Smooth muscle cell of bladder (primary cell): Measurements from ENCODE around the gene LTA. TPM values are rescaled to one million over a fixed set of nuclear protein-coding genes. Genes with fewer than 3 reads are reported as not detected.

Experiments
- total RNA-seq: library from RNA; depleted of rRNA; stranded (reverse); fragments of >200 nt; gene quantifications from 2 replicates; pipeline ENCODE4 v1.2.3, GENCODE V29; 2014

The LTA gene, protein sequence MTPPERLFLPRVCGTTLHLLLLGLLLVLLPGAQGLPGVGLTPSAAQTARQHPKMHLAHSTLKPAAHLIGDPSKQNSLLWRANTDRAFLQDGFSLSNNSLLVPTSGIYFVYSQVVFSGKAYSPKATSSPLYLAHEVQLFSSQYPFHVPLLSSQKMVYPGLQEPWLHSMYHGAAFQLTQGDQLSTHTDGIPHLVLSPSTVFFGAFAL
- total RNA-seq, result not detected in 2 replicates

GRCh38 chr6:31572041-31572911 lies at the start of gene LTA:
Gene LTA, plus strand, starts transcription at chr6:31572289. Its CDS starts 454 bp downstream, at chr6:31572743.

DNA sequence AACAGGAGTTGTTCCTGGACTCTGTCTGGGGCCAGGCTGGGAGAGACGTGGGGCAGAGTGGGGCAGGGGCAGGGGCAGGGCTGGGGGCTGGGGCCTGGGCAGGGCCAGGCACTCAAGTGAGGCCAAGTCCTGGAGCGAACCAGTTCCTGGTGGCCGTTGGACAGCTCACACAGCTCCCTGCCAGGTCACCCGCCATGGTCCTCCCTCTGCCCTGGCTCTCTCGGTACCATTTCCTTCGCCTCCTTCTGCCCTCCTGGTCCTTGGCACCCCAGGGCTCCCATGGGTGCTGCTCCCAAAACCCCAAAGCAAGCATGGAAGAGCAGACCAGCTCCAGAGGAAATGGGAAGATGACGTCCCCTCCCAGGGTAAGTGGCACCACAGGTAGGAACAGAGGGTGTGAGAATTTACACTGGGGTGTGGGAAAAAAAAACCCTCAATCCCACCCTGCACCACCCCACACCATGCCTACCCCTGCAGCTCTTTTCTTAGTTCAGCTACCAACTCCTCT lies 43.2 kb upstream of the LTA start, which contains the start of gene MCCD1:
Gene MCCD1, plus strand, starts transcription at position 142 of the 508 bp plus-strand sequence. Its CDS starts 53 bp downstream, at position 195.

DNA sequence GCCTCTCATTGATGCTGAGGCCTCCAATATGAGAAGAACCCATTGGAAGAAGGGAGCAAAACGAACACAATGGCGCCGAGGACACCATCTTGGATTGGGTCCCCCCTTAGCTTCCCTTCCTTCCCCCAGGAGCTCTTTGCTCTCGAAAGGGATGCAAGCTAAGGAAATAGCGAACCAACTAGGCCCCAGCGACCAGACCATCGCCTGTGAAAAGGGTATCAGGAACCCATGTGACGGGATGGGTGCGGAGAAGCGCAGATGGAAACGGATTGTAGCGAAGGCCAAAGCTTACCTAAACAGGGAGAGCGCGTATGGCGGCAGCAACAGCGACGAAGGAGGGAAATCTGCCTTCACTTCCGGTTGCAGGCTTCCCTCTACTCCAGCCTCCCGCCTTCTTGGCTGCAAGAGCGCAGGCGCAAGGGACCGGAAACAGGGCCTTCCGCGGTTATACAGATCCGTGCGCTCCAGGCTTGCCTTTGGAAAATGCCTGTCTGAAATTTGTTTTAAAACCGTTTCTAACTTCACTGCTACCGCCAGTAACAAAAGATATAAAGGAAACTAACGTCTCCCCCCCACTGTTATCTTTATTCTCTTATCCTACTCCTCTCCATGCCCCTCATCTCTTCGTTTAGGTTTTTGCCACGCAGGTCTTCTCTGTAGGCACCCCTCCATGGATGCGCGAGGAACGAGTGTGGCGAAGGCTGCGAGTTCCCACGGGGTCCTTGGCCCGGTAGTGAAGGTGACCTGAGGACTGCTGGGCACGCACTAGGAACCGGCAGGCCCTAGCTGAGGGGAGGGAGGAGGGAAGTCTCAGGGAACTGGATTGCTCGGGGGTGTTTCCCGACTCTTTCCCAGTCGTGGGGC lies 30.2 kb upstream of the LTA start, which contains the start of gene DDX39B:
Gene DDX39B, minus strand, starts transcription at position 346 of the 864 bp plus-strand sequence. CDS start 1,471 bp downstream, outside the sequence.

DNA sequence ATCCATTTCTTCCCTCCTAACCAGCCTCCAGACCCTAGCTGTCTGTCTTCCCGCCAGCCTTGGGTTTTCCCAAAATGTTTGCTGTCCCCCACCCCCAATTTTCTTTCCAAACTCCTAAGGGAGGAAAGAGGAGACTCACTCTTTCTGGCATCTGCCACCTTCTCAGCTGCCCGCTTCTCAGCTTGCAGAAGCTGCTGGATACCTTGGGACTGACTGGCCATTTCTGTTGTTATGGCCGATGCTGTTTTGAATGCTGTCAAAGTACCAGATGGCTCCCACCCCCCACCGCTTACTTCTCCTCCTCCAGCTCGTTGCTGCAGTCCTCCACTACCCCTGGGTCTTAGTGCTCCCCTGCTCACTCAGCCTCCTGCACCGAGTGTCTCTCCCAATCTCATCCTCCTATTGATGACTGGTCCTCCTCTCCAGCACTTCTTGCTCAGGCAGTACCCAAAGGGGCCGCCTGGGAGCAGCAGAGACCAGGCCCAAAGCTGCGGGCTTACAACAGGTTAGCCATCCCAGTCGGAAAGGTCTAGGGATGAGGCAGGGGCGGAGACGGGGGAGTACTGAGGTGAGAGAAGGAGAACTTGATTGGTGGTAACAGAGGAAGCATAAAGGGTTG lies 25.6 kb upstream of the LTA start, which contains the start of gene ATP6V1G2:
Gene ATP6V1G2, minus strand, starts transcription at position 270 of the 619 bp plus-strand sequence. Its CDS starts 49 bp downstream, at position 221.

GRCh38 chr6:31546958-31547726 lies 24.9 kb upstream of the LTA start, which contains the start of gene NFKBIL1:
Gene NFKBIL1, plus strand, starts transcription at chr6:31547608. Its CDS starts 87 bp downstream, at chr6:31547695.

DNA sequence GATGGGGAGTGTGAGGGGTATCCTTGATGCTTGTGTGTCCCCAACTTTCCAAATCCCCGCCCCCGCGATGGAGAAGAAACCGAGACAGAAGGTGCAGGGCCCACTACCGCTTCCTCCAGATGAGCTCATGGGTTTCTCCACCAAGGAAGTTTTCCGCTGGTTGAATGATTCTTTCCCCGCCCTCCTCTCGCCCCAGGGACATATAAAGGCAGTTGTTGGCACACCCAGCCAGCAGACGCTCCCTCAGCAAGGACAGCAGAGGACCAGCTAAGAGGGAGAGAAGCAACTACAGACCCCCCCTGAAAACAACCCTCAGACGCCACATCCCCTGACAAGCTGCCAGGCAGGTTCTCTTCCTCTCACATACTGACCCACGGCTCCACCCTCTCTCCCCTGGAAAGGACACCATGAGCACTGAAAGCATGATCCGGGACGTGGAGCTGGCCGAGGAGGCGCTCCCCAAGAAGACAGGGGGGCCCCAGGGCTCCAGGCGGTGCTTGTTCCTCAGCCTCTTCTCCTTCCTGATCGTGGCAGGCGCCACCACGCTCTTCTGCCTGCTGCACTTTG lies 3.3 kb downstream of the LTA start, which contains the start of gene TNF:
Gene TNF, plus strand, starts transcription at position 231 of the 567 bp plus-strand sequence. Its CDS starts 177 bp downstream, at position 408.

DNA sequence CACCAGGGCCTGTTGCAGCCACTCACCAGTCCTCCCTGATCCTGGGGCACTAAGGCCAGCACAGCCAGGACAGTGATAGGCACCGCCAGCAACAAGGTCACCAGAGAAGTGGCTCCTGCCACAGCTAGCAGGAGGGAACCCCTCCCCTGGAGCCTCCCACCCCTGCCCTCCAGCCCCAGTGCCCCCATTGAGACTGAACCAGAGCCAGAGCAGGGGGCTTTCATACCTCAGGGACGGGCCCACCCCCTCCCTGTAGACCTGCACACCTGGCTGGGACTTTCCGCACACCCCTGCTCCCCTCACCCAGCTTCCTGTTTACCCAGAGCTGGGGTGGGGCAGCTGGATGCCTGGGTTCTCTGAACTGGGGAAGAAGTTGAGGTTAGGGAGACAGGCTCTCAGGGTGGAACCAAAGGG lies 10.1 kb downstream of the LTA start, which contains the start of gene LTB:
Gene LTB, minus strand, starts transcription at position 195 of the 414 bp plus-strand sequence. Its CDS starts 7 bp downstream, at position 188.

GRCh38 chr6:31586008-31586407 lies 13.9 kb downstream of the LTA start, which contains the start of gene LST1:
Gene LST1, plus strand, starts transcription at chr6:31586277. Its CDS starts 1,023 bp downstream, at chr6:31587300.

GRCh38 chr6:31614684-31615578 lies 42.8 kb downstream of the LTA start, which contains the start of gene AIF1:
Gene AIF1, plus strand, starts transcription at chr6:31615234. Its CDS starts 96 bp downstream, at chr6:31615330.

GRCh38 chr6:31620586-31621319 lies 48.7 kb downstream of the LTA start, which contains the start of gene PRRC2A:
Gene PRRC2A, plus strand, starts transcription at chr6:31620715. Its CDS starts 2,075 bp downstream, at chr6:31622790.

Other genes starting within 250 kb of the LTA start
- 113 and 123 TPM in 2 replicates for gene HLA-B, start 215.1 kb upstream of the LTA start, total RNA-seq
- 76.7 and 80.9 TPM in 2 replicates for gene MICA, start 168.7 kb upstream of the LTA start, total RNA-seq
- 8.2 and 8.4 TPM in 2 replicates for gene MICB, start 74.1 kb upstream of the LTA start, total RNA-seq
- gene MCCD1, start 43.3 kb upstream of the LTA start, total RNA-seq, result not detected in 2 replicates
- gene DDX39B, start 30.3 kb upstream of the LTA start, total RNA-seq, result 317 and 461 TPM in 2 replicates
- 4.8 and 5.0 TPM in 2 replicates for gene ATP6V1G2, start 25.7 kb upstream of the LTA start, total RNA-seq
- 27.3 and 31.5 TPM in 2 replicates for gene NFKBIL1, start 24.7 kb upstream of the LTA start, total RNA-seq
- gene TNF, start 3.3 kb downstream of the LTA start, total RNA-seq, result not detected in 2 replicates
- not detected in 2 replicates for gene LTB, start 10.1 kb downstream of the LTA start, total RNA-seq
- gene LST1, start 14.0 kb downstream of the LTA start, total RNA-seq, result not detected in 2 replicates
- not detected in 2 replicates for gene NCR3, start 20.7 kb downstream of the LTA start, total RNA-seq
- gene AIF1, start 42.9 kb downstream of the LTA start, total RNA-seq, result not detected in 2 replicates
- 18.6 and 21.4 TPM in 2 replicates for gene PRRC2A, start 48.4 kb downstream of the LTA start, total RNA-seq
- gene BAG6, start 80.4 kb downstream of the LTA start, total RNA-seq, result 64.6 and 88.0 TPM in 2 replicates
- gene APOM, start 83.6 kb downstream of the LTA start, total RNA-seq, result 1.3 and 2.8 TPM in 2 replicates
- gene C6orf47, start 88.5 kb downstream of the LTA start, total RNA-seq, result 17.9 and 23.8 TPM in 2 replicates
- 13.4 and 14.3 TPM in 2 replicates for gene GPANK1, start 92.7 kb downstream of the LTA start, total RNA-seq
- gene CSNK2B, start 93.8 kb downstream of the LTA start, total RNA-seq, result 97.7 and 99.1 TPM in 2 replicates
- 2.1 and 2.6 TPM in 2 replicates for gene LY6G5B, start 97.7 kb downstream of the LTA start, total RNA-seq
- gene LY6G5C, start 108.8 kb downstream of the LTA start, total RNA-seq, result 0.09 and 0.43 TPM in 2 replicates
- gene ABHD16A, start 131.0 kb downstream of the LTA start, total RNA-seq, result 65.4 and 70.2 TPM in 2 replicates
- gene LY6G6F, start 134.6 kb downstream of the LTA start, total RNA-seq, result not detected in 2 replicates
- not detected in 2 replicates for gene LY6G6D, start 143.1 kb downstream of the LTA start, total RNA-seq
- not detected in 2 replicates for gene LY6G6C, start 149.5 kb downstream of the LTA start, total RNA-seq
- gene MPIG6B, start 151.1 kb downstream of the LTA start, total RNA-seq, result not detected in 2 replicates
- gene DDAH2, start 157.0 kb downstream of the LTA start, total RNA-seq, result 74.1 and 102 TPM in 2 replicates
- 529 and 547 TPM in 2 replicates for gene CLIC1, start 164.2 kb downstream of the LTA start, total RNA-seq
- 3.2 and 3.3 TPM in 2 replicates for gene MSH5, start 167.7 kb downstream of the LTA start, total RNA-seq
- gene SAPCD1, start 190.4 kb downstream of the LTA start, total RNA-seq, result 0.28 TPM in 2 replicates
- 0.14 and 0.28 TPM in 2 replicates for gene VWA7, start 205.0 kb downstream of the LTA start, total RNA-seq
- gene VARS1, start 223.5 kb downstream of the LTA start, total RNA-seq, result 36.0 and 38.7 TPM in 2 replicates
- 22.3 and 27.3 TPM in 2 replicates for gene LSM2, start 234.7 kb downstream of the LTA start, total RNA-seq
- gene HSPA1L, start 243.0 kb downstream of the LTA start, total RNA-seq, result 1.7 and 1.9 TPM in 2 replicates
- 63.6 and 87.8 TPM in 2 replicates for gene HSPA1A, start 243.3 kb downstream of the LTA start, total RNA-seq